ENCODE measurements around the gene ARHGEF16.
A peak's percentile ranks its signal among the peaks of the same experiment; 100 is the strongest.

The ARHGEF16 gene

DNA sequence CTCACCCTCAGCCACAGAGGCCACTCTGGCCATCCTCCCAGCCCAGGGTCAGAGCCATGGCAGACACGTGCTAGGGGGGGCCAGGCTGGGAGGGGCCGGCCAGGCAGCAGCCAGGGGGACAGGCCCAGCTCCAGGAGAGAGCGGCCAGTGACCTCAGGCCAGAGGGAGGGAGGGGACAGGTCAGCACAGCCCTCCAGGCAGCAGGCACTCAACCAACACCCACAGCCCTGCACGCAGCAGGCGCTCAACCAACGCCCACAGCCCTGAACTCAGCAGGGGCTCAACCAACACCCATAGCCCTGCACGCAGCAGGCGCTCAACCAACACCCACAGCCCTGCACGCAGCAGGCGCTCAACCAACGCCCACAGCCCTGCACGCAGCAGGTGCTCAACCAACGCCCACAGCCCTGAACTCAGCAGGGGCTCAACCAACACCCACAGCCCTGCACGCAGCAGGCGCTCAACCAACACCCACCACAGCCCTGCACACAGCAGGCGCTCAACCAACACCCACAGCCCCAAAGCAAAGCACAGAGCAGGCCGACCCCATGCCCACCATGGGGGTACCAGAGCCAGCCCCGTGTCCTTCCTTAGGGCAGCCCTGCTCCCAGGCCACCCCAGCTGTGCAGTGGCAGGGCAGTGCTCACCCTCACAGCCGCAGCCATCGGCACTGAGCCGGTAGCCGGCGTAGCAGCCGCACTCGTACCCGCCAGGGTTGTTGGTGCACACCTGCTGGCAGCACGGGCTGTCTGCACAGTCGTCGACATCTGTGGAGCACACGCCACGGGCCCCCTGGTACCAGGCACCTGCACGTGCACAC, 55.9 kb downstream of the ARHGEF16 start:
- Mint-ChIP-seq H3K9me3 (no peaks in the 10 kb centered on the region), H3K27ac (peak overlapping the region in 1 of 2 donors; percentile 19), H3K27me3 (no peaks in the 10 kb centered on the region), H3K36me3 (ENCODE audit: insufficient read depth) (peaks cover 6% of the 10 kb centered on the region), H3K4me1 (ENCODE audit: low read depth in 2 of 2) (peaks cover 3% of the 10 kb centered on the region in 2 donors), H3K4me3 (no peak overlapping the region)
- DNase-seq = no peak
- ATAC-seq (replicated peaks) = no peak

DNA sequence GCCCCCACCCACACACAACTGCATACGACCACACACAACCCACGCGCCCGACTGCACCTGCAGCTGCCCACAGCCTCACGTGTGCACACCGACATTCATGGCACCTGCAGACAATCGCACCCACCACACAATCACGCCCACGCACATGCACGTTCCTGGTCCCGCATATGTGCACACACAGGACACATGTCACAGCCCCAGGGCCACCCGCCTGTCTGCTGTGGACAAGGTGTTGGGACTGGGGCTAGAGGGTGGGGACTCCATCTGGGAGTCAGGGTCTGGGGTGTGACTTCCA, 56.4 kb downstream of the ARHGEF16 start:
- no peak overlapping the region for H3K4me3 Mint-ChIP-seq
- DNase-seq (no peak), ATAC-seq (replicated peaks) (no peak)
- H3K4me1 Mint-ChIP-seq (ENCODE audit: low read depth in 2 of 2) = peaks cover 3% of the 10 kb centered on the region in 2 donors
- no peaks in the 10 kb centered on the region for H3K9me3 Mint-ChIP-seq
- peak overlapping the region in 1 of 2 donors; percentile 19 for H3K27ac Mint-ChIP-seq
- no peaks in the 10 kb centered on the region for H3K27me3 Mint-ChIP-seq
- peaks cover 6% of the 10 kb centered on the region for H3K36me3 Mint-ChIP-seq (ENCODE audit: insufficient read depth)

DNA sequence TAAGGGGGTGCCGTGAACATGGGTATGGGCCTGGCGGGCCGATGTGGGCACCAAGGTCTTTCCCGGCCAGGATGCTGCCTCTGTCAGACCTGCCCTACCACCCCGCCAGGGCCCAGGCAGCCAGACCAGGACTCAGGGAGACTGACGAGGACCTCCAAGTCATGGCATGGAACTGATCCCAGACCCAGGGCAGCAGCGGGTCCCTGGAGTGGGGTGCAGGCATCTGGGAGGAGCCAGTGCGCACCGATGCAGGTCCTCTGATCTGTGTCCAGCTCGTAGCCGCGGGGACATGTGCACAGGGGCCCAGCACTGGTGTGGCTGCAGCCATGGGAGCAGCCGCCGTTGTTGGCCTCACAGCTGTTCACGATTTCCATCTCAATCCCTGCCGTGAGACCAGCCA, 56.8 kb downstream of the ARHGEF16 start:
- Mint-ChIP-seq H3K27ac (peak overlapping the region in 1 of 2 donors; percentile 19), H3K36me3 (ENCODE audit: insufficient read depth) (peaks cover 6% of the 10 kb centered on the region), H3K4me1 (ENCODE audit: low read depth in 2 of 2) (peaks cover 3% of the 10 kb centered on the region in 2 donors), H3K4me3 (no peak overlapping the region), H3K9me3 (no peaks in the 10 kb centered on the region), H3K27me3 (no peaks in the 10 kb centered on the region)
- ATAC-seq (replicated peaks) (no peak), DNase-seq (no peak)

DNA sequence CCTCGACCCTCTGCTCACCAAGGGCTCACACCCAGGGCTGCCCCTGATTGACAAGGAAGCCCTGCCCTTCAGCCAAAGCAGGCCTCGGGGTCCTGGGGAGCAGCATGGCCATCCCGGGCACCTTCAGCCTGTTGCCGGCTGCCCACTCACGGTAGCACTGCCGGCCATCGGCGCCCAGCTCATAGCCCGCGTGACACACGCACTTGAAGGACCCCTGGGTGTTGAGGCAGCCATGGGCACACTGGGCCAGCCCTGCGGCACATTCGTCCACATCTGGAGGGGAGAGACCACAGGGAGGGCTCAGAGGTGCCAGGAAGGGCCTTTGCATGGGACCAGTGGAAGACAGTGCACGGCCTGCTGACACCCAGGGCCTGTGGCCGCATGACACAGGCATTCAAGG, 57.4 kb downstream of the ARHGEF16 start:
- Mint-ChIP-seq H3K27me3 (no peaks in the 10 kb centered on the region), H3K36me3 (ENCODE audit: insufficient read depth) (peaks cover 6% of the 10 kb centered on the region), H3K27ac (no peak overlapping the region), H3K9me3 (no peaks in the 10 kb centered on the region), H3K4me1 (ENCODE audit: low read depth in 2 of 2) (peaks cover 3% of the 10 kb centered on the region in 2 donors), H3K4me3 (no peak overlapping the region)
- DNase-seq = no peak
- no peak for ATAC-seq (replicated peaks)

DNA sequence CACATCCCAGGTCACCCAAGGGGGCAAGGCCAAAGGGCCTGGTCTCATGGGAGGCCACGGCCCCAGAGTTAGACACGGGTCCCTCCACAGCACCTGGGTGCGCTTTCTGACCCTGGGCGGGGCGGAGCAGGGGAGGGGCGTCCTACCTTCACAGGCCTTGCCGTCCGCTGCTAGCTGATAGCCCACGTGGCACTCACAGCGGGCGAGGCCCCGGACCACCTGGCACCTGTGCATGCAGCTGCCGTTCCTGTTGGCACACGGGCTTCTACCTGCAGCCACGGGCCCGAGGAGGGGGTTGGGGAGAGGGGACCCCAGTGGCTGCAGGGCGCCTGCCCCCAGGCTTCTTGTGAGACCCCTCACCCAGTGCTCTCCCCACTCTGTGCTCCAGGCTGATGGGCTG, 59.9 kb downstream of the ARHGEF16 start:
- H3K4me3 Mint-ChIP-seq = no peak overlapping the region
- H3K36me3 Mint-ChIP-seq (ENCODE audit: insufficient read depth) = peaks cover 3% of the 10 kb centered on the region
- no peaks in the 10 kb centered on the region for H3K9me3 Mint-ChIP-seq
- no peak overlapping the region for H3K27ac Mint-ChIP-seq
- H3K4me1 Mint-ChIP-seq (ENCODE audit: low read depth in 2 of 2) = peaks cover 3% of the 10 kb centered on the region in 2 donors
- no peaks in the 10 kb centered on the region for H3K27me3 Mint-ChIP-seq
- DNase-seq (no peak), ATAC-seq (replicated peaks) (no peak)

DNA sequence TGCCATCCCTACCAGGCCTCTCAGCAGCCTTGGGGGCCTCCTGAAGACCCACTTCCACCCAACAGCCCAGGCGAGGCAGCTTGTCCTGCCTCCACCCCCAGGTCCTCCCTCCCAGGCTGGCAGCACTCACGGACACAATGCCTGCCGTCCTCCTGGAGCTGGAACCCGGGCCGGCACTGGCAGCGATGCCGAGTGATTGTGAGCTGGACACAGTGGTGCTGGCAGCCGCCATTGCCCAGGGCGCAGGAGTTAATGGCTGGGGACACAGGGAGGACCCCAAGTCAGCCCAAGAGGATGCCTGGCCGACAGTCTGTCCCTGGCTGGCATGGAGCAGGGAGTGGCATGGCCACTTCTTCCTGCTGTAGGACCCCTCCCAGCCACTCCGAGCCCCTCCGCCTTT, 60.8 kb downstream of the ARHGEF16 start:
- H3K4me1 Mint-ChIP-seq (ENCODE audit: low read depth in 2 of 2) = peaks cover 3% of the 10 kb centered on the region in 2 donors
- no peak overlapping the region for H3K4me3 Mint-ChIP-seq
- no peak overlapping the region for H3K27ac Mint-ChIP-seq
- H3K36me3 Mint-ChIP-seq (ENCODE audit: insufficient read depth) = peaks cover 3% of the 10 kb centered on the region
- H3K27me3 Mint-ChIP-seq = no peaks in the 10 kb centered on the region
- DNase-seq = no peak
- ATAC-seq (replicated peaks) = no peak
- no peaks in the 10 kb centered on the region for H3K9me3 Mint-ChIP-seq

DNA sequence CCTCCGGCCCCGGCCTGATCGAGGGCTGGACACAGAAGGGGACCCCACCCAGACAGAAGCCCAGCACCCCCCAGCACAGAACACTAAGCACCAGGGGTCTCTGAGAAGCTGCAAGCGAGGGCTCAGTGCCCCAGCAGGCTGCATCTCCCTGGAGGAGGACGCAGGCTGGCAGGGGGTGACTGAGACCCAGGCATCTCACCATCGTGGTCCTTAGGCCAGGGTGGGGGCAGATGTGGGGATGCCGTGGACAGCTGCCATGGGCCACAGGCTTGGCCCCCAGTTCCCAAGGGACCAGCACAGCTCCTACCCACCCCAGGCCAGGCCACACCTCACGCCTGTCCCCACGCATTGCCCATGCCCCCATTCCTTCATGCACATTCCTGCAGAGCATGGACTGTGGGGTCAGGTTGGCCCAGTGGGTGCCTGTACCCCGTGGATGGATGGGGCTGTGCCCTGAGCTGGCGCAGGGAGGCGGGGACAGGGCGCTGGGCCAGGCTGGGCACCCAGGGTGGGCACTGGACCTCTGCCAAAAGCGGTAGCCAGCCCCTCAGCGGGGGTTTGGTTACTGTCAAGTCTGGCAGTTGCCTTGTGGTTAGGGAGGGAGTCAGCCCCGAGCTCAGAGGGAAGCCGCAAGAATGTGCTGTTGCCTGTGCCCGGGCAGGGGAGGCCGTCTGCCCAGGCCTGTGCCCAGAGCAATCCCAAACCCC, 61.5 kb downstream of the ARHGEF16 start:
- H3K9me3 Mint-ChIP-seq = no peaks in the 10 kb centered on the region
- DNase-seq (no peak), ATAC-seq (replicated peaks) (no peak)
- H3K36me3 Mint-ChIP-seq (ENCODE audit: insufficient read depth) = peaks cover 3% of the 10 kb centered on the region
- H3K4me3 Mint-ChIP-seq = no peak overlapping the region
- no peak overlapping the region for H3K27ac Mint-ChIP-seq
- H3K4me1 Mint-ChIP-seq (ENCODE audit: low read depth in 2 of 2) = peaks cover 1% of the 10 kb centered on the region in 2 donors
- H3K27me3 Mint-ChIP-seq = no peaks in the 10 kb centered on the region

DNA sequence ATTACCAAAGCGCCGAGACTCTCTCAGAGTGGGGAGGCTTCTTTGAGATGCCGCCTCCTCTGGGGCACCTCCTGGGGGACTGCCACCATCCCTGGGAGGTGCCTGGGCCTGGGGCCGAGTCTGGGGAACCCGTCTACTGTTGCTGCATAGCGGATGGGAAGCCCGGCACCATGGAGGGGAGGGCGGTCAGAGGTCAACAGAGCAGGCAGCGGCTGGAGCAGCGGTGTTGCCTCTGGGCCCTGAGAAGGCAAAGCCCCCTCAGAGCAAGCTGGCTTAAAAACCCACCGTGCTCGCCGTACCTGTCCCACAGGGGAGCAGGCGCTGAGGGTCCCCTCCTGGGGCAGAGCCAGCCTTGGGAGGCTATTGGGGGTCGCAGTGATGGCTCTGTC, 62.0 kb downstream of the ARHGEF16 start:
- Mint-ChIP-seq H3K9me3 (no peaks in the 10 kb centered on the region), H3K36me3 (ENCODE audit: insufficient read depth) (peaks cover 3% of the 10 kb centered on the region), H3K4me3 (no peak overlapping the region), H3K27me3 (no peaks in the 10 kb centered on the region), H3K27ac (no peak overlapping the region), H3K4me1 (ENCODE audit: low read depth in 2 of 2) (no peaks in the 10 kb centered on the region)
- no peak for ATAC-seq (replicated peaks)
- DNase-seq = no peak

DNA sequence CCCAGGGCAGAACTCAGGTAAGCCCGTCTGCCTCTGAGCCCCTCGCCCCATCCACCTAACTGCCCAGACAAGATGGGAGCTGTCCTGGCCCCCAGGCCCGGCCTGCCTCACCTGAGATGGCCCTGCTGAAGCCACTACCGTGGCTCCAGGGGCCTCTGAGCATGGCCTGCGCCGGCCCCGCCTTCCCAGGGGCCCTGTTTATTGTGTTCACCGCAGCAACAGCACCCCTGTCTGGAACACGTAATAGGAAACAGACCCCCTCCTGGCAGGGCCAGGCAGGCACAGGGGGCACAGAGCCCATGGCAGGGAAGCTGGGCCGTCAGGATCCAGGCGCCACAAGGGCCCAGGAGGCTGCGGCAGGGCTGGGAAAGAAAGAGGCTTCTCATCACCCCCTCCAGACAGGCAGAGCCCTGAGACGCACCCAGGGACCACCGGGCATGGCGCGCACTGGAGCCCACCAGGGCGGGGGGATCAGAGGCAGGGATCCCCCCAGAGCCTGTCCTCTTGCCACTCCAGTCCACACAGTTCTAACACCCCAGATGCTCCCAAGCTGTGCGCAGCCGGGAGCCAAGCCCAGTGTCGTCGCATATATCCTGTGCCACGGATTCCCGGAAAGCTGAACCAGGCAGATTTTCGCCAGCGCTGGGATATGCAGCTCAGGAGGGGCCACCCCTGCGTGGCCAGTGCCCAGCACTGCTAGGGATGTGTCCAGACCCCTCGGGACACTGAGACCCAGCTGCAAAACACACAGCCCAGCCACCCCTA, 62.6 kb downstream of the ARHGEF16 start:
- H3K9me3 Mint-ChIP-seq = no peaks in the 10 kb centered on the region
- peaks cover 3% of the 10 kb centered on the region for H3K36me3 Mint-ChIP-seq (ENCODE audit: insufficient read depth)
- H3K4me1 Mint-ChIP-seq (ENCODE audit: low read depth in 2 of 2) = no peaks in the 10 kb centered on the region
- no peak overlapping the region for H3K27ac Mint-ChIP-seq
- no peak overlapping the region for H3K4me3 Mint-ChIP-seq
- ATAC-seq (replicated peaks) (no peak), DNase-seq (no peak)
- H3K27me3 Mint-ChIP-seq = no peaks in the 10 kb centered on the region

DNA sequence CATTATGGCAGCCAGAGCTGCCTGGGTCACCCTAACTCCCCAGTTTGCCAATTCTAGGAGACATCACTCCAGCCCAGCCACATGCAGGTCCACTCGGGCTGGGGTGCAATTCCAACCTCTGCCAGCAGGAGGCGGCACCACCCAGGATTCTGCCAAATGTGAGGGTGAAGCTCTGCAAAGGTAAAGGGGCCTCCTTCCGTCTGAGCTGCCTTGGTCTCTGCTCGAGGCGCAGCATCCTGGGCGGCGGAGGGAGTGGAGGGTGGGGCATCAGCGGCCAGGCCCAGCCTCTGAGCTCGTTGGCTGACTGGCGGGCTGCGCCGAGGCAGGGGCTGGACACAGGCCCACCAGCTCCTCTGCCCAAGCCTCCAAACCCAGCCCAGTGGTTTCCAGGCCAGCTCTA, 63.8 kb downstream of the ARHGEF16 start:
- ATAC-seq (replicated peaks) = no peak
- Mint-ChIP-seq H3K36me3 (ENCODE audit: insufficient read depth) (peaks cover 3% of the 10 kb centered on the region), H3K9me3 (no peaks in the 10 kb centered on the region), H3K4me1 (ENCODE audit: low read depth in 2 of 2) (no peaks in the 10 kb centered on the region), H3K27ac (no peak overlapping the region), H3K4me3 (no peak overlapping the region), H3K27me3 (no peaks in the 10 kb centered on the region)
- peak; percentile 14 to 46 (median 32) for DNase-seq

DNA sequence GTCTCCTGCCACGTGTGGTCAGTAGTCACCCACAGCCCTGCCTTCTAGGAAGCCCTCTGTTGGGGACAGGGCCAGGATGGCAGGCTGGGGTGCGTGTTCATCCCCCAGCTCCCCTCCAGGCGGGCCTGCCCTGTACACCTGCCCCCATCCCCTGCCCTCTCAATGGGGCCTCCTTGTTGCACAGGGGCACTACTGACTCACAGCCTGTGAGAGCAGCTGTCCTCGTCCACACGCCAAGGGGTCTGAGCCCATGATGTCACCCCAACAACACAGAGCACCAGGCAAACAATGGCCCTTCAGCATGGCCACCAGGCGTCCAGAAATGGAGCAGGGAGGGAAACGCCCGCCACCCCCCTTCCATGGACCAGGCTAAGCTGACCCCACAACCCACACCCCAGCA, 64.3 kb downstream of the ARHGEF16 start:
- H3K27ac Mint-ChIP-seq = no peak overlapping the region
- no peaks in the 10 kb centered on the region for H3K4me1 Mint-ChIP-seq (ENCODE audit: low read depth in 2 of 2)
- no peak for ATAC-seq (replicated peaks)
- H3K36me3 Mint-ChIP-seq (ENCODE audit: insufficient read depth) = no peaks in the 10 kb centered on the region
- no peaks in the 10 kb centered on the region for H3K27me3 Mint-ChIP-seq
- no peak overlapping the region for H3K4me3 Mint-ChIP-seq
- H3K9me3 Mint-ChIP-seq = no peaks in the 10 kb centered on the region
- no peak for DNase-seq

DNA sequence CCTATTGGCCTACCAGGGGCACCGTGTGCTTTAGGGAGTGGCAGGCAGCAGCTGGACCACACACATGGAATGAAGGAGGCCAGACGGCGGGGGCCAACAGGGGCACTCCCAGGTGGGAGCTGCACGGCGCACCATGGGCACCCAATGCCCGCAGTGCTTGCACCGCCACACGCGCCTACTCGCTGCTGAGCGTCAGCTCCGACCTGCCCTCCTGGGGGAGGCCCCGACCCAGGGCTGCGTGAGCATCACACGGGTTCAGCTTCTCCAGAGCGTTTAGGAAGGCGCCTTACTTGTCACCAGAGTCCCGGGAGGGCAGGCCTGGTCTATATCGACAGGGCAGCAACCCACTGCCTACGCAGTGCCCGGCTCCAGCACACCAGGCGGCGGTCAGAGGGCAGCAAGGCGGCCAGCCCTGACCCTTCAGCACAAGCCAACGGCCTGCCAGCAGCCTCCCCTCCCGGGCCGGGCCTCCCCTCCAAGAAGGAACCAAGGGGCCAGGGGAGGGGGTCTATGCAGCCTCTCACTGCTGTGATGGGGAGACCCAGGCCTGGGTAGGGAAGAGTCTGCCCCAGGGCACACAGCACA, 64.9 kb downstream of the ARHGEF16 start:
- Mint-ChIP-seq H3K4me1 (ENCODE audit: low read depth in 2 of 2) (no peaks in the 10 kb centered on the region), H3K4me3 (no peak overlapping the region)
- no peak for ATAC-seq (replicated peaks)

DNA sequence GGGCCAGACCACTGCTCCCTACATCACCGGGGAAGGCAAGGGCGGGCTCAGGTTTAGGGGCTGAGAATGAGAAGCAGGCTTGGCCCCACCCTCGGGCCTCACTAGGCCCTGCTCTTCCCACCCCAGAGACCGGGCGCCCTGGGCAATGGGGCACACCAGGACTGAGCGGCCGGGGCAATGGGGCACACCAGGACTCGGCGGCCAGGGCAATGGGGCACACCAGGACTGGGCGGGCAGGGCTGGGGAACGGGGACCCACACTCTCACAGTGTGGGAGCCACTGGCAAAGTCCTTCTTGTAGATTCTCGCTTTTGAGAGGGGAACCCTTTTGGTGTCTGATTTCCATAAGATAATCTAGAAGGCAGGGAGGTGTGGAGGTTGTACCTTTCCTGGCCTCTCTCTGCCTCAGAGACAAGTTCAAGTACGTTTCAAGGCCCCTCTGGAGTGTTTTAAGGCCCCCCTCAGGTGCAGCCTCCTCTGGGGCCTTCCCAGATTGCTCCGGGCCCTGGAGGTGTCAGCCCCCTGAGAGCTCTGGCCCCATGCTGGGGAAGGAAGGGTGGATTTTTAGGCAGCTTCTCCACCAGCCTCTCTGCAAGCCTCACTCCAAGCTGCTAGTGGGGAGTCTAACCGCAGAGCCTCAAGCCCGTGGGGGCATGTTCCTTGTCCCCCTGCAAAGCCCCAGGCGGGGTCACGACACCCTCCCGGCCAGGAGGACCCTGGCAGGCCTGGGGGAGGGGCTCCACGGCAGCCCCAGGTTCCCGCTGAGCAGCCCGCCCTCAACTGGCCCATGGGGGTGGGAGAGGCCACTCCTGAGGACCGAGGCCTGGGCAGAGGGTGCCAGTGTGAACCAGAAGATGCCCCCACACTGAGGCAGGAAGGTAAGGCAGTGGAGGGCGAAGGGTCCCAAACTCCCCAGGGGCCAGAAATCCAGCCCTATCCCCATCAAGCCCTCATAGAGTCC, 66.2 kb downstream of the ARHGEF16 start:
- ATAC-seq (replicated peaks) (no peak), DNase-seq (no peak)
- Mint-ChIP-seq H3K4me1 (ENCODE audit: low read depth in 2 of 2) (no peaks in the 10 kb centered on the region), H3K36me3 (ENCODE audit: insufficient read depth) (no peaks in the 10 kb centered on the region), H3K4me3 (no peak overlapping the region), H3K9me3 (no peaks in the 10 kb centered on the region), H3K27me3 (no peaks in the 10 kb centered on the region), H3K27ac (no peak overlapping the region)

More for the DNA sequence above, 64.9 kb downstream of the ARHGEF16 start:
- DNase-seq = no peak
- Mint-ChIP-seq H3K27me3 (no peaks in the 10 kb centered on the region), H3K9me3 (no peaks in the 10 kb centered on the region), H3K36me3 (ENCODE audit: insufficient read depth) (no peaks in the 10 kb centered on the region), H3K27ac (no peak overlapping the region)
